Neural crest cell (in vitro differentiated cells): Measurements from ENCODE around the gene RAB1A. TPM values are rescaled to one million over a fixed set of nuclear protein-coding genes. Genes with fewer than 3 reads are reported as not detected.
A peak's percentile ranks its signal among the peaks of the same experiment; 100 is the strongest.

ENCODE experiments used
- DNase-seq: peaks from one replicate; pipeline ENCODE4 v3.0.0; 2021; ENCODE audit warnings: low read depth, mixed read lengths, low spot score
- H3K27ac Mint-ChIP-seq: one replicate; pipeline ENCODE4 v1.8.0; 2021; ENCODE audit warnings: mild to moderate bottlenecking, mixed read lengths; ENCODE audit not compliant: unreplicated experiment
- H3K27me3 Mint-ChIP-seq: 2 replicates; pipeline ENCODE4 v1.8.0; 2021; ENCODE audit warnings: low read depth, mild to moderate bottlenecking, mixed read lengths
- H3K36me3 Mint-ChIP-seq: 2 replicates; pipeline ENCODE4 v1.8.0; 2021; ENCODE audit warnings: low read depth, mild to moderate bottlenecking, mixed read lengths
- H3K4me1 Mint-ChIP-seq: 2 replicates; pipeline ENCODE4 v1.8.0; 2021; ENCODE audit warnings: mixed read lengths
- H3K4me3 Mint-ChIP-seq: one replicate; pipeline ENCODE4 v1.8.0; 2021; ENCODE audit warnings: mild to moderate bottlenecking, mixed read lengths
- H3K9me3 Mint-ChIP-seq: 2 replicates; pipeline ENCODE4 v1.8.0; 2021; ENCODE audit warnings: mixed read lengths
- total RNA-seq: library from RNA; stranded (reverse); gene quantifications from 2 replicates; pipeline ENCODE4 v1.2.1, GENCODE V29; 2021
- TF ChIP-seq, protein P1 (sequence below): fragments of 200-600 bp; sonication (generic); conservative IDR thresholded peaks from 2 replicates; pipeline ENCODE4 v1.5.0; 2021; ENCODE audit warnings: antibody characterized with exemption, mild to moderate bottlenecking

Gene RAB1A
- total RNA-seq, 1 donor from 2014 or later, result 110 TPM

DNA sequence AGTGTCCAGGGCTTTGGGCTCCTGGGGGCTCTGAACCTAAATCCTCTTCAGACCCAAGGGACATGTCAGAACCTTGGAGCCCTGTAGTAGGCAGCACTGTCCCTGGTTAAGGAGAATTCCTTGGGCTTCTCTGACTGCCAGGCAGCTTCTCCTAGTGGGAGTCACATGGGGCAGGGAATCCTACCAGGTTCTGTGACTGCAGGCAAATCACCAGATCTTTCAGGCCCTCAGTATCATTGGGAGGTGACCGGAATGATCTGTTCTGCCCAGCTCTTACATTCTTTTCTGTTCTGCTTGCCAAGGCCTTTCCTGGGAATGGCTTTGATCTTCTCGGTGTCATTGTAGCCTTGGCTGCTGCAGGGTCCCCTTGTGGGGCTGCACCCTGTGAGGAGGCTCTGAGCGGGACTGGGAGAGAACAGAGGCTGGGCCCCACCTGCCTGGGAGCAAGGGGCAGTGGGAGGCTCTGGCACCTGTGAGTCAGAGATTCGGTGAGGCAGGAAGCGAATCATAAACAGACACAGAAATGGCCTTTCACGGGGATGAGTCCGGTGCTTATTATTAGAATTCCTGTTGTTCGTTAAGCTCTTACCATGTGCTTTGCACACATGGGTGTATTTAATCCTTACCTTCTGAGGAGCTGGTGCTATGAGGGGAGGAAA, 59.6 kb downstream of the RAB1A start:
- DNase-seq, result no peak
- no peaks in the 10 kb centered on the region for H3K27me3 Mint-ChIP-seq
- H3K9me3 Mint-ChIP-seq, result no peaks in the 10 kb centered on the region
- H3K4me1 Mint-ChIP-seq, result no peaks in the 10 kb centered on the region
- no peak overlapping the region for H3K4me3 Mint-ChIP-seq
- H3K27ac Mint-ChIP-seq, result no peak overlapping the region
- peaks cover 2% of the 10 kb centered on the region for H3K36me3 Mint-ChIP-seq
- TF ChIP-seq, protein P1, sequence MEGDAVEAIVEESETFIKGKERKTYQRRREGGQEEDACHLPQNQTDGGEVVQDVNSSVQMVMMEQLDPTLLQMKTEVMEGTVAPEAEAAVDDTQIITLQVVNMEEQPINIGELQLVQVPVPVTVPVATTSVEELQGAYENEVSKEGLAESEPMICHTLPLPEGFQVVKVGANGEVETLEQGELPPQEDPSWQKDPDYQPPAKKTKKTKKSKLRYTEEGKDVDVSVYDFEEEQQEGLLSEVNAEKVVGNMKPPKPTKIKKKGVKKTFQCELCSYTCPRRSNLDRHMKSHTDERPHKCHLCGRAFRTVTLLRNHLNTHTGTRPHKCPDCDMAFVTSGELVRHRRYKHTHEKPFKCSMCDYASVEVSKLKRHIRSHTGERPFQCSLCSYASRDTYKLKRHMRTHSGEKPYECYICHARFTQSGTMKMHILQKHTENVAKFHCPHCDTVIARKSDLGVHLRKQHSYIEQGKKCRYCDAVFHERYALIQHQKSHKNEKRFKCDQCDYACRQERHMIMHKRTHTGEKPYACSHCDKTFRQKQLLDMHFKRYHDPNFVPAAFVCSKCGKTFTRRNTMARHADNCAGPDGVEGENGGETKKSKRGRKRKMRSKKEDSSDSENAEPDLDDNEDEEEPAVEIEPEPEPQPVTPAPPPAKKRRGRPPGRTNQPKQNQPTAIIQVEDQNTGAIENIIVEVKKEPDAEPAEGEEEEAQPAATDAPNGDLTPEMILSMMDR, result no peak

DNA sequence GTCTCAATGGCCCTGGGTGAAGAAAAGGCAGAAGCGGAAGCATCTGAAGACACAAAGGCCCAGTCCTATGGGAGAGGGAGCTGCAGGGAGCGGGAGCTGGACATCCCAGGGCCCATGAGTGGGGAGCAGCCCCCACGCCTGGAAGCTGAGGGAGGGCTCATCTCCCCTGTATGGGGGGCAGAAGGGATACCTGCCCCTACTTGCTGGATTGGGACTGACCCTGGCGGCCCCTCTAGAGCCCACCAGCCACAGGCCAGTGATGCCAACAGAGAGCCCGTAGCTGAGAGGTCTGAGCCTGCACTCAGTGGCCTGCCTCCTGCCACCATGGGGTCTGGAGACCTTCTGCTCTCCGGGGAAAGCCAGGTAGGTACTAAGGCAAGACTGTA, 60.5 kb downstream of the RAB1A start:
- H3K27ac Mint-ChIP-seq, result no peak overlapping the region
- no peak overlapping the region for H3K4me3 Mint-ChIP-seq
- peaks cover 6% of the 10 kb centered on the region for H3K4me1 Mint-ChIP-seq
- peaks cover 2% of the 10 kb centered on the region for H3K36me3 Mint-ChIP-seq
- no peaks in the 10 kb centered on the region for H3K9me3 Mint-ChIP-seq
- TF ChIP-seq, protein P1, result no peak
- H3K27me3 Mint-ChIP-seq, result no peaks in the 10 kb centered on the region
- no peak for DNase-seq

DNA sequence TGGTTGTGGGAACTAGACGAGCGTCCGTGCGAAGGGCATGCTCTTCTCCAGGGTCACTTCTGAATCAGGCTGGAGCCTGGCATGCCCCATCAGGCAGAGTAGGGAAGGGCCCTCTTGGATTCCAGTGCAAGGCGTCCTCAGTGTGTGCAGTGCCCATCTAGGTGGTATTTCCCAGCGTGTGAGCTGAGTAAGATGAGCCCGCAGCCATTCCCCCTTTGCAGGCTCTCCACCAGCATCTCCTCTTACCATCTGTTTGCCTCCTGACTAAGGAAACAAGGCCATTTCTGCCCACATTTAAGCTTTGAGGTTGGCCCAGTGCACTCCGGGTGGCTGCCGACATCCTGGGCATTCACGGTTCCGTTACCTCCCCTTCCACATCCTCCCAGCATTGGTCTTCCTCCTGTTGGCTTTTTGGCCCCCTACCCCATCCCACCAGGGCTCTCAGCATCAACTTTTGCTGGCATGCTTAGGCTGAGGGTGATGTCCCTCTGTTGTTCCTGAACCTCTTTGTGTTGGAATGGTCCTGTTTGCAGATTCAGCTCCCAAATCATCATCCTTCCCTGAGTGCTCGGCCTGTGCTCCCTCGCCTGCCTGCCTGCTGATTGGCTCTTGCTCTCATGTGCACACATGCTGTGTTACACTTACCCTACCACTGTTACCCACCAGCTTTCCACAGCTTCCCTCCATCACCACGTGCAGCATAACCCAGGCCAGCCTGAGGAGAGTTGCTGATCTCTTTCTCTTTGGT, 61.9 kb downstream of the RAB1A start:
- DNase-seq, result no peak
- H3K4me3 Mint-ChIP-seq, result no peak overlapping the region
- H3K4me1 Mint-ChIP-seq, result peaks cover 16% of the 10 kb centered on the region
- H3K27ac Mint-ChIP-seq, result no peak overlapping the region
- no peaks in the 10 kb centered on the region for H3K27me3 Mint-ChIP-seq
- TF ChIP-seq, protein P1, result no peak
- no peaks in the 10 kb centered on the region for H3K36me3 Mint-ChIP-seq
- H3K9me3 Mint-ChIP-seq, result no peaks in the 10 kb centered on the region

DNA sequence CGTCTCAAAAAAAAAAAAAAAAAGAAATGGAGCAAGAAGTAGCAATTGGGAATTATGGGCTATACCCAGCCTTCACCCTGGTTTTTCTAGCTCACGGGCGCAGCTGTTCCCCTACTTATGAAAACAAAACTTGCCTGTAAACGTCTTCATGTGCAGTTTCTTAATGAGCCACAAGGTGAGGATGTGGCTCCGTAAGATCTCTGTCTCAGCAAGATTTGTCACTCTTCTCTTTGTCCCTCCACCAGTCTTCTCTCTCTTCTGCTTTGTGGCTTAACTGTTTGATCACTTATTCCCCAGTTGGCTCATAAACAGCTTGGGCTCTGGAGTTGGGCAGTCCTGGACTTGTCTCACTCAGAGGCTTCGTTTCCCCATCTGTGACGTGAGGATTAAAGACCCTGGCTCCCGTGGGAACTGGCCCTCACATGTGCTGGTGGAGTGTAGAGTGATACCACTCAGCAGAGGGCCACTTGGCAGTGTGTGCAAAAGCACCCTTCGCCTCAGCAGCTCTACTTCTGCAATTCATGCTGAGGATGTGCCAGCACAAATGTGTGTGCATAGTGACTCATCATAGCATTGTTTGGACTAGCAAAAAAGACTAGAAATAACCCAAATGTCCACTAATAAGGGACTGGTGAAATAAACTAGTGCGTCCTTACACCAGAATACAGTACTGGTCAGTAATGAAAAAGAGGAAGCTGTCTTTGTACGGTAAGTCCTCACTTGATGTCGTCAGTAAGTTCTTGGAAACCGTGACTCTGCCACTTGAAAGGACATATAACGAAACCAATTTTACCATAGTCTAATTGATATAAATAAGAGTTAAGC, 65.0 kb downstream of the RAB1A start:
- TF ChIP-seq, protein P1, result peak; percentile 71
- peak overlapping the region; percentile 11 for H3K4me3 Mint-ChIP-seq
- no peaks in the 10 kb centered on the region for H3K36me3 Mint-ChIP-seq
- H3K27me3 Mint-ChIP-seq, result no peaks in the 10 kb centered on the region
- H3K9me3 Mint-ChIP-seq, result no peaks in the 10 kb centered on the region
- no peak for DNase-seq
- no peak overlapping the region for H3K27ac Mint-ChIP-seq
- H3K4me1 Mint-ChIP-seq, result peaks cover 31% of the 10 kb centered on the region
